HEK293 (cell line): Measurements from ENCODE around the gene ARPC4.

Experiments
- CTCF ChIA-PET: fragments of 350-600 bp; formaldehyde crosslinking; extraction: SDS; loops from one replicate; lab custom pipeline; 2021; ENCODE audit warnings: antibody characterized with exemption; lab: Yijun Ruan, JAX
- POLR2A ChIA-PET: fragments of 300-600 bp; formaldehyde crosslinking; extraction: SDS; loops from one replicate; lab custom pipeline; 2020; ENCODE audit warnings: antibody characterized with exemption, inconsistent platforms; lab: Yijun Ruan, JAX
- H3K27ac ChIP-seq: fragments of 200-500 bp; sonication (Bioruptor generic); 2 replicates; pipeline ENCODE4 v1.5.1; 2014; ENCODE audit warnings: low read depth, low read length, control low read depth, inconsistent platforms; ENCODE audit errors: extremely low read depth
- H3K36me3 ChIP-seq, 2 experiments: fragments of 200-500 bp in 1 of 2; sonication (Bioruptor generic) in 1 of 2; 1 replicate in 1 of 2; 2 replicates in 1 of 2; pipeline ENCODE4 v1.5.1; 2014 to 2017; ENCODE audit warnings: inconsistent platforms in 2 of 2, low read length in 2 of 2; ENCODE audit not compliant: control insufficient read depth in 2 of 2, insufficient read depth in 1 of 2
- H3K4me1 ChIP-seq: fragments of 200-500 bp; sonication (Bioruptor generic); 2 replicates; pipeline ENCODE4 v1.5.1; 2014; ENCODE audit warnings: mild to moderate bottlenecking, low read length, inconsistent platforms; ENCODE audit not compliant: control insufficient read depth, insufficient read depth
- H3K4me3 ChIP-seq: 2 replicates; pipeline ENCODE4 v1.5.1; 2011; ENCODE audit warnings: low read depth, mild to moderate bottlenecking, control low read depth, low read length, moderate library complexity
- H3K9me3 ChIP-seq: fragments of 200-500 bp; sonication (Bioruptor generic); 2 replicates; pipeline ENCODE4 v1.5.1; 2014; ENCODE audit warnings: low read depth, low read length, inconsistent platforms; ENCODE audit not compliant: control insufficient read depth, insufficient read depth
- GLIS2 ChIP-seq: fragments of 450-650 bp; formaldehyde crosslinking; IDR thresholded peaks from 2 replicates; pipeline ENCODE4 v1.5.1; 2016; ENCODE audit warnings: missing biosample characterization, missing genetic modification characterization
- KLF16 ChIP-seq: fragments of 450-650 bp; formaldehyde crosslinking; IDR thresholded peaks from 2 replicates; pipeline ENCODE4 v1.5.1; 2017; ENCODE audit warnings: missing biosample characterization, missing genetic modification characterization
- KLF17 ChIP-seq: fragments of 450-650 bp; formaldehyde crosslinking; IDR thresholded peaks from 2 replicates; pipeline ENCODE4 v1.5.1; 2016; ENCODE audit warnings: missing biosample characterization, missing genetic modification characterization
- KLF8 ChIP-seq: fragments of 450-650 bp; formaldehyde crosslinking; IDR thresholded peaks from 2 replicates; pipeline ENCODE4 v1.5.1; 2016; ENCODE audit warnings: missing biosample characterization, missing genetic modification characterization
- PRDM2 ChIP-seq: fragments of 450-650 bp; formaldehyde crosslinking; IDR thresholded peaks from 2 replicates; pipeline ENCODE4 v1.5.1; 2016; ENCODE audit warnings: missing biosample characterization, missing genetic modification characterization, borderline replicate concordance
- ZBTB10 ChIP-seq: fragments of 450-650 bp; formaldehyde crosslinking; IDR thresholded peaks from 2 replicates; pipeline ENCODE4 v1.5.1; 2016; ENCODE audit warnings: missing biosample characterization, missing genetic modification characterization
- ZBTB11 ChIP-seq: fragments of 450-650 bp; formaldehyde crosslinking; conservative IDR thresholded peaks from 2 replicates; pipeline ENCODE4 v1.5.1; 2016; ENCODE audit warnings: low read depth, missing biosample characterization, missing genetic modification characterization
- ZBTB26 ChIP-seq: fragments of 450-650 bp; formaldehyde crosslinking; optimal IDR thresholded peaks from 2 replicates; pipeline ENCODE3; 2016; ENCODE audit warnings: missing biosample characterization, mild to moderate bottlenecking, missing genetic modification characterization
- ZFP37 ChIP-seq: fragments of 450-650 bp; formaldehyde crosslinking; IDR thresholded peaks from 2 replicates; pipeline ENCODE4 v1.5.1; 2016; ENCODE audit warnings: missing biosample characterization, missing genetic modification characterization
- ZNF112 ChIP-seq: fragments of 450-650 bp; formaldehyde crosslinking; IDR thresholded peaks from 2 replicates; pipeline ENCODE4 v1.5.0; 2017; ENCODE audit warnings: missing biosample characterization, missing genetic modification characterization
- ZNF2 ChIP-seq: fragments of 450-650 bp; formaldehyde crosslinking; IDR thresholded peaks from 2 replicates; pipeline ENCODE4 v1.5.1; 2016; ENCODE audit warnings: missing biosample characterization, missing genetic modification characterization
- ZNF311 ChIP-seq: fragments of 450-650 bp; formaldehyde crosslinking; IDR thresholded peaks from 2 replicates; pipeline ENCODE4 v1.5.1; 2017; ENCODE audit warnings: missing biosample characterization, missing genetic modification characterization, borderline replicate concordance
- ZNF324 ChIP-seq: fragments of 450-650 bp; formaldehyde crosslinking; IDR thresholded peaks from 2 replicates; pipeline ENCODE4 v1.5.1; 2016; ENCODE audit warnings: missing biosample characterization, missing genetic modification characterization
- ZNF391 ChIP-seq: fragments of 450-650 bp; formaldehyde crosslinking; IDR thresholded peaks from 2 replicates; pipeline ENCODE4 v1.5.1; 2016; ENCODE audit warnings: low read depth, missing biosample characterization, missing genetic modification characterization, borderline replicate concordance
- ZNF394 ChIP-seq: fragments of 450-650 bp; formaldehyde crosslinking; IDR thresholded peaks from 2 replicates; pipeline ENCODE4 v1.5.1; 2016; ENCODE audit warnings: missing biosample characterization, missing genetic modification characterization, mild to moderate bottlenecking, moderate library complexity, borderline replicate concordance
- ZNF426 ChIP-seq: fragments of 450-650 bp; formaldehyde crosslinking; IDR thresholded peaks from 2 replicates; pipeline ENCODE4 v1.5.1; 2017; ENCODE audit warnings: missing biosample characterization, missing genetic modification characterization, mild to moderate bottlenecking, inconsistent platforms, moderate library complexity
- ZNF530 ChIP-seq: fragments of 450-650 bp; formaldehyde crosslinking; IDR thresholded peaks from 2 replicates; pipeline ENCODE4 v1.5.1; 2016; ENCODE audit warnings: low read depth, missing biosample characterization, missing genetic modification characterization
- ZNF549 ChIP-seq: fragments of 450-650 bp; IDR thresholded peaks from 2 replicates; pipeline ENCODE4 v1.5.1; 2018; ENCODE audit warnings: missing biosample characterization, missing genetic modification characterization, mild to moderate bottlenecking, inconsistent platforms, moderate library complexity
- ZNF837 ChIP-seq: fragments of 450-650 bp; formaldehyde crosslinking; IDR thresholded peaks from 2 replicates; pipeline ENCODE4 v1.5.1; 2016; ENCODE audit warnings: missing biosample characterization, missing genetic modification characterization
- ZSCAN23 ChIP-seq: fragments of 450-650 bp; formaldehyde crosslinking; IDR thresholded peaks from 2 replicates; pipeline ENCODE4 v1.5.1; 2016; ENCODE audit warnings: missing biosample characterization, missing genetic modification characterization

Gene ARPC4

GRCh38 chr3:9749296-9749644 is 43.6 kb upstream of the ARPC4 start (continued):
- TF ChIP-seq ZBTB10 (tag by site-specific recombination) (no peak), ZNF549 (tag by site-specific recombination) (no peak), ZBTB26 (tag by site-specific recombination) (no peak), ZNF391 (no peak), ZSCAN23 (no peak), KLF16 (tag by site-specific recombination) (no peak), ZNF311 (tag by site-specific recombination) (no peak), PRDM2 (tag by site-specific recombination) (no peak)

- peaks cover 0 to 73% of the 10 kb centered on the region in 2 experiments; a peak in 2 of 3 replicates for H3K36me3 ChIP-seq
- ChIA-PET CTCF (interaction anchor here (0.7 to 2.2 kb wide), 6 partner anchors 20 to 246 kb away, joined by 3 to 7 read pairs (median 4); no protein-coding TSS in a partner anchor), POLR2A (interaction anchor here (0.8 to 2.7 kb wide), 12 partner anchors 9 to 353 kb away, joined by 3 to 47 read pairs (median 8); partner anchors contain the start of genes ARPC4, BRPF1, CAMK1 and MTMR14)
- H3K9me3 ChIP-seq = no peaks in the 10 kb centered on the region
- 0 out of 2 replicates have a peak, but pooled peaks cover 2% of the 10 kb centered on the region for H3K4me1 ChIP-seq
- peak within 1 kb of the TSS; percentile 70 for H3K4me3 ChIP-seq
- H3K27ac ChIP-seq = peak within 1 kb of the TSS; percentile 66
- TF ChIP-seq ZNF112 (tag by site-specific recombination) (no peak), ZBTB11 (tag by site-specific recombination) (peak; percentile 78), ZNF394 (tag by site-specific recombination) (peak; percentile 34; the same call in 1 of the 2 replicates), GLIS2 (tag by site-specific recombination) (peak; percentile 77), ZNF2 (tag by site-specific recombination) (peak; percentile 78), ZNF324 (tag by site-specific recombination) (peak; percentile 38; the same call in 1 of the 2 replicates), KLF8 (tag by site-specific recombination) (peak; percentile 99), ZNF426 (tag by site-specific recombination) (no peak), ZNF311 (tag by site-specific recombination) (no peak), ZFP37 (peak; percentile 87; the same call in 1 of the 2 replicates), ZNF530 (tag by site-specific recombination) (no peak), ZNF837 (tag by site-specific recombination) (0 out of 2 replicates have a peak, but pooled peaks have one; percentile 57), KLF17 (no peak)
Measured at GRCh38 chr3:9749645-9750555, 43.0 kb upstream of the ARPC4 start, which contains the start of gene OGG1. Gene OGG1 (plus strand): TSS chr3:9749952. CDS start chr3:9750287, 335 bp downstream.
